ENCODE measurements around the gene SMC3.

DNA sequence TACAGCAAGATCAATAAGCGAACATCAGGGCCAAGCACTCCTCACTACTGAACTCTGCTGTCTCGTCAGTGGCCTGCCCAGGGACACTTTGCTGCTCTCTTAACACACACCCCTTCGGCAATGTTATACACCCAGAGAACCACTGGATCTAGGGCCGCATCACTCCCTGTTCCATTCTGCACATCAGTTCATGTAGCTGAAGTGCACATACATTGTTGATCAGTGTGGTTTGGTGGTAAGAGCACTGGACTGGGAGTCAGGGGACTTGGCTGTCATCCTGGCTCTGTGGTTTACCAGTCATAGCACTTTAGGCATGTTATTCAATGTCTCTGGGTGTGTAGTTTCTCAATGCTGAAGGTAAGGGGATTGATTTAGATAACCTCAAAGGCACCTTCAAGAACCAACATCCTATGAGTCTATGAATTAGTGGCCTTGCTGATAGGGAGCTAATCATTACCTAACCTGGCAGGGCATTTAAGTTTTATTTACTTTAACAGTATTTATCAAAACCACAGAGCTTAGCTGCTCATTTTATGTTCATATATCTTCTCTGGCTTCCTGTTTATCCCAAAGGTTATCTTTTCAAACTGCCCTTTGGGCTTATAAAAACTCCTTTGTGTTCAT lies 45.0 kb upstream of the SMC3 start:
- TF ChIP-seq, protein P1, sequence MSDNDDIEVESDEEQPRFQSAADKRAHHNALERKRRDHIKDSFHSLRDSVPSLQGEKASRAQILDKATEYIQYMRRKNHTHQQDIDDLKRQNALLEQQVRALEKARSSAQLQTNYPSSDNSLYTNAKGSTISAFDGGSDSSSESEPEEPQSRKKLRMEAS (IDR thresholded peaks at IDR 0.05), result no peak
- TF ChIP-seq, protein P2, sequence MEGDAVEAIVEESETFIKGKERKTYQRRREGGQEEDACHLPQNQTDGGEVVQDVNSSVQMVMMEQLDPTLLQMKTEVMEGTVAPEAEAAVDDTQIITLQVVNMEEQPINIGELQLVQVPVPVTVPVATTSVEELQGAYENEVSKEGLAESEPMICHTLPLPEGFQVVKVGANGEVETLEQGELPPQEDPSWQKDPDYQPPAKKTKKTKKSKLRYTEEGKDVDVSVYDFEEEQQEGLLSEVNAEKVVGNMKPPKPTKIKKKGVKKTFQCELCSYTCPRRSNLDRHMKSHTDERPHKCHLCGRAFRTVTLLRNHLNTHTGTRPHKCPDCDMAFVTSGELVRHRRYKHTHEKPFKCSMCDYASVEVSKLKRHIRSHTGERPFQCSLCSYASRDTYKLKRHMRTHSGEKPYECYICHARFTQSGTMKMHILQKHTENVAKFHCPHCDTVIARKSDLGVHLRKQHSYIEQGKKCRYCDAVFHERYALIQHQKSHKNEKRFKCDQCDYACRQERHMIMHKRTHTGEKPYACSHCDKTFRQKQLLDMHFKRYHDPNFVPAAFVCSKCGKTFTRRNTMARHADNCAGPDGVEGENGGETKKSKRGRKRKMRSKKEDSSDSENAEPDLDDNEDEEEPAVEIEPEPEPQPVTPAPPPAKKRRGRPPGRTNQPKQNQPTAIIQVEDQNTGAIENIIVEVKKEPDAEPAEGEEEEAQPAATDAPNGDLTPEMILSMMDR (IDR thresholded peaks at IDR 0.05 in 2 of 3, conservative IDR thresholded peaks at IDR 0.05 in 1 of 3; ENCODE audit: borderline replicate concordance in 1 of 3, insufficient read depth in 1 of 3, low read depth in 2 of 3, low read length in 2 of 3), result no peak
- TF ChIP-seq EZH2 (IDR thresholded peaks at IDR 0.05) (no peak), YY1 (IDR thresholded peaks at IDR 0.05; ENCODE audit: extremely low read depth, insufficient replicate concordance, low read depth, low read length) (no peak), POLR2AphosphoS5 (IDR thresholded peaks at IDR 0.05; ENCODE audit: low read depth, low read length) (no peak), FOSL1 (IDR thresholded peaks at IDR 0.05; ENCODE audit: low read depth) (no peak)

All from HCT116 (cell line).